Activated CD4-positive, alpha-beta T cell treated with anti-CD3 and anti-CD28 coated beads, Interleukin-10, Interleukin-2, amounts not matched to agents 100 ng/mL and 50 ng/mL, durations not matched to agents 16 hours and 8 hours (primary cell): ENCODE results near the gene LIPN.
A peak's percentile ranks its signal among the peaks of the same experiment; 100 is the strongest.

ENCODE experiments used
- DNase-seq: peaks from one replicate; pipeline ENCODE4 v3.0.0-alpha.2; 2020

LIPN gene

GRCh38 chr10:88786032-88786770, 26.4 kb downstream of the LIPN start:
- no peak for DNase-seq

GRCh38 chr10:88787463-88787862, 27.6 kb downstream of the LIPN start:
- no peak for DNase-seq

- DNase-seq: no peak
Observed at GRCh38 chr10:88788924-88789323, 29.1 kb downstream of the LIPN start.

- peak; percentile 6 for DNase-seq
Observed at GRCh38 chr10:88791924-88792323, 32.1 kb downstream of the LIPN start.

GRCh38 chr10:88792661-88793060, 32.8 kb downstream of the LIPN start:
- DNase-seq: peak; percentile 64

GRCh38 chr10:88793712-88794299, 34.0 kb downstream of the LIPN start:
- peak; percentile 74 for DNase-seq

GRCh38 chr10:88794731-88795130, 34.9 kb downstream of the LIPN start:
- no peak for DNase-seq

GRCh38 chr10:88800152-88801125, 40.6 kb downstream of the LIPN start:
- DNase-seq: peak; percentile 66

- no peak for DNase-seq
Observed at GRCh38 chr10:88802523-88803285, 42.9 kb downstream of the LIPN start, which contains the start of gene LIPM. TSS of gene LIPM (plus strand) at chr10:88802730. CDS start at chr10:88802897, 167 bp downstream.

GRCh38 chr10:88803641-88804040, 43.8 kb downstream of the LIPN start:
- no peak for DNase-seq

- DNase-seq: no peak
Observed at GRCh38 chr10:88804083-88804812, 44.4 kb downstream of the LIPN start.

- DNase-seq: no peak
Observed at GRCh38 chr10:88805361-88805760, 45.5 kb downstream of the LIPN start.

- no peak for DNase-seq
Observed at GRCh38 chr10:88805924-88806323, 46.1 kb downstream of the LIPN start.

GRCh38 chr10:88809621-88810020, 49.8 kb downstream of the LIPN start:
- DNase-seq: no peak

GRCh38 chr10:88810196-88810961, 50.6 kb downstream of the LIPN start:
- DNase-seq: peak; percentile 71

- no peak for DNase-seq
Observed at GRCh38 chr10:88813200-88813599, 53.4 kb downstream of the LIPN start.

- DNase-seq: no peak
Observed at GRCh38 chr10:88819290-88819689, 59.5 kb downstream of the LIPN start.

GRCh38 chr10:88820748-88821401, 61.1 kb downstream of the LIPN start:
- no peak for DNase-seq

- DNase-seq: no peak
Observed at GRCh38 chr10:88826388-88826787, 66.6 kb downstream of the LIPN start.

GRCh38 chr10:88827671-88828070, 67.9 kb downstream of the LIPN start:
- DNase-seq: peak; percentile 38

- no peak for DNase-seq
Observed at GRCh38 chr10:88828310-88828709, 68.5 kb downstream of the LIPN start.
